K562 (cell line): ENCODE results near the gene PCCA. TPM values are rescaled to one million over a fixed set of nuclear protein-coding genes. Genes with fewer than 3 reads are reported as not detected.

Experiments
- ETV1 ChIP-seq: fragments of 450-650 bp; conservative IDR thresholded peaks from 2 replicates; pipeline ENCODE4 v1.6.1; 2016; ENCODE audit warnings: missing genetic modification characterization, control low read depth, low read depth, missing compliant biosample characterization
- MCM3 ChIP-seq: fragments of 450-650 bp; IDR thresholded peaks from 2 replicates; pipeline ENCODE4 v1.6.1; 2016
- NELFE ChIP-seq: IDR thresholded peaks from 2 replicates; pipeline ENCODE4 v1.6.1; 2011; ENCODE audit warnings: mild to moderate bottlenecking; ENCODE audit not compliant: insufficient read depth, insufficient read length
- RB1 ChIP-seq: fragments of 450-650 bp; IDR thresholded peaks from 2 replicates; pipeline ENCODE4 v1.6.1; 2017; ENCODE audit warnings: low read depth, mild to moderate bottlenecking
- STAG1 ChIP-seq: sonication (generic); formaldehyde crosslinking; IDR thresholded peaks from 2 replicates; pipeline ENCODE4 v1.5.0; 2020; ENCODE audit warnings: missing genetic modification reagents, borderline replicate concordance
- TCF3 ChIP-seq: sonication (generic); formaldehyde crosslinking; IDR thresholded peaks from 2 replicates; pipeline ENCODE4 v1.4.0; 2020; ENCODE audit warnings: mild to moderate bottlenecking, missing genetic modification reagents
- ZNF12 ChIP-seq: sonication (generic); formaldehyde crosslinking; IDR thresholded peaks from 2 replicates; pipeline ENCODE4 v1.4.0; 2020; ENCODE audit warnings: mild to moderate bottlenecking, missing genetic modification reagents
- ZNF232 ChIP-seq: sonication (generic); formaldehyde crosslinking; IDR thresholded peaks from 2 replicates; pipeline ENCODE4 v1.8.0; 2022; ENCODE audit warnings: mild to moderate bottlenecking, missing genetic modification reagents
- polyA plus RNA-seq, 8 experiments: library from polyadenylated mRNA; depleted of rRNA in 4 of 8; stranded (reverse) in 5 of 8; unstranded in 3 of 8; fragments of >200 nt; fragmentation: Nextera tagmentation in 2 of 8; fragmentation: Illumina TruSeq in 1 of 8; extraction: Ambion mirVana in 2 of 8; extraction: Trizol in 1 of 8; gene quantifications; 2 replicates each; pipeline versions ENCODE4 v1.2.1 to v1.2.3, GENCODE V29; 2011 to 2014; ENCODE audit warnings: inconsistent platforms in 1 of 8, missing spikeins in 1 of 8
- total RNA-seq, 7 experiments: library from RNA; depleted of rRNA in 6 of 7; stranded (reverse); fragments of >200 nt in 6 of 7; fragmentation: Illumina TruSeq in 2 of 7; extraction: Trizol in 2 of 7; gene quantifications; 2 replicates each; pipeline versions ENCODE4 v1.2.1 to v1.2.3, GENCODE V29; 2011 to 2021; ENCODE audit warnings: low replicate concordance in 1 of 7
- TF ChIP-seq, protein P1 (sequence below), 2 experiments: fragments of 150-350 bp in 1 of 2; IDR thresholded peaks; 2 replicates each; pipeline ENCODE4 v1.6.1; 2012 to 2016; ENCODE audit warnings: low read depth in 2 of 2, low read length in 2 of 2, mild to moderate bottlenecking in 1 of 2, moderate library complexity in 1 of 2

Gene PCCA
- total and polyA plus RNA-seq, 9 of the 15 experiments (the other 6 are each of a cell fraction or from before 2014, with no cell fraction given) = 5.2 to 14.1 (median 9.7) TPM

DNA sequence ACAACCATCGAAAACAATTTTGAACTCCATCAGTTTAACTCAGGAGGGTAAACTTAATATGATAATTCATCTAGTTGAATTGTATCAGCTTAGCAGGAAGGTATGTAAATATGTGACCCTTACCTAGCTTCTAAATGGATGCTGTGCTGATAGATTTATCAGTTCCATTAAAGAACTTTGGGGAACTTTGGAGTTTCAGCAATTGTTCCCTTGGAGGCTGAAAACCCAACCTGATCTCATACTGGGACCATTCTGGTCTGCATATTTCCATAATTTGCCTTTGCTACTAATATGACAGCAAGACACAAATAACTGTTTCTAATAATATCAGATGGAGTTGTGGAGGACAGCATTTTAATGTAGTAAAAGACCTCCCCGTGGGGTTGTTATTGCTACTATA lies 371.9 kb downstream of the PCCA start (continued):
- TF ChIP-seq TCF3 (CRISPR knock-in tag) (no peak), ZNF232 (CRISPR knock-in tag) (no peak), RB1 (no peak), STAG1 (CRISPR knock-in tag) (no peak), ZNF12 (CRISPR knock-in tag) (no peak), MCM3 (no peak), ETV1 (no peak), NELFE (no peak)
- TF ChIP-seq, protein P1, sequence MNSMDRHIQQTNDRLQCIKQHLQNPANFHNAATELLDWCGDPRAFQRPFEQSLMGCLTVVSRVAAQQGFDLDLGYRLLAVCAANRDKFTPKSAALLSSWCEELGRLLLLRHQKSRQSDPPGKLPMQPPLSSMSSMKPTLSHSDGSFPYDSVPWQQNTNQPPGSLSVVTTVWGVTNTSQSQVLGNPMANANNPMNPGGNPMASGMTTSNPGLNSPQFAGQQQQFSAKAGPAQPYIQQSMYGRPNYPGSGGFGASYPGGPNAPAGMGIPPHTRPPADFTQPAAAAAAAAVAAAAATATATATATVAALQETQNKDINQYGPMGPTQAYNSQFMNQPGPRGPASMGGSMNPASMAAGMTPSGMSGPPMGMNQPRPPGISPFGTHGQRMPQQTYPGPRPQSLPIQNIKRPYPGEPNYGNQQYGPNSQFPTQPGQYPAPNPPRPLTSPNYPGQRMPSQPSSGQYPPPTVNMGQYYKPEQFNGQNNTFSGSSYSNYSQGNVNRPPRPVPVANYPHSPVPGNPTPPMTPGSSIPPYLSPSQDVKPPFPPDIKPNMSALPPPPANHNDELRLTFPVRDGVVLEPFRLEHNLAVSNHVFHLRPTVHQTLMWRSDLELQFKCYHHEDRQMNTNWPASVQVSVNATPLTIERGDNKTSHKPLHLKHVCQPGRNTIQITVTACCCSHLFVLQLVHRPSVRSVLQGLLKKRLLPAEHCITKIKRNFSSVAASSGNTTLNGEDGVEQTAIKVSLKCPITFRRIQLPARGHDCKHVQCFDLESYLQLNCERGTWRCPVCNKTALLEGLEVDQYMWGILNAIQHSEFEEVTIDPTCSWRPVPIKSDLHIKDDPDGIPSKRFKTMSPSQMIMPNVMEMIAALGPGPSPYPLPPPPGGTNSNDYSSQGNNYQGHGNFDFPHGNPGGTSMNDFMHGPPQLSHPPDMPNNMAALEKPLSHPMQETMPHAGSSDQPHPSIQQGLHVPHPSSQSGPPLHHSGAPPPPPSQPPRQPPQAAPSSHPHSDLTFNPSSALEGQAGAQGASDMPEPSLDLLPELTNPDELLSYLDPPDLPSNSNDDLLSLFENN (IDR thresholded peaks at IDR 0.05; ENCODE audit: low read depth in 2 of 2, low read length in 2 of 2) = no peak
